Thyroid gland (tissue), 4 donors: ENCODE measurements around the gene DCP2. TPM values are rescaled to one million over a fixed set of nuclear protein-coding genes. Genes with fewer than 3 reads are reported as not detected.

Source experiments
- DNase-seq, 2 donors: peaks; one replicate each; pipeline ENCODE4 v3.0.0-alpha.2; 2019
- H3K27ac ChIP-seq, 3 donors: fragments of 200-600 bp; sonication (generic); 1 replicate in 2 of 3; 2 replicates in 1 of 3; pipeline ENCODE4 v1.5.1; 2016 to 2019; ENCODE audit warnings: mild to moderate bottlenecking in 1 of 3, moderate library complexity in 1 of 3
- H3K27me3 ChIP-seq: fragments of 200-600 bp; sonication (generic); one replicate; pipeline ENCODE4 v1.5.1; 2019
- H3K36me3 ChIP-seq, 2 donors: fragments of 200-600 bp; sonication (generic); one replicate each; pipeline ENCODE4 v1.5.1; 2016 to 2019
- H3K4me1 ChIP-seq, 2 donors: fragments of 200-600 bp; sonication (generic); one replicate each; pipeline ENCODE4 v1.5.1; 2017 to 2019
- H3K4me3 ChIP-seq, 3 donors: fragments of 200-600 bp; sonication (generic); replicated peaks in 1 of 3; 1 replicate in 2 of 3; 2 replicates in 1 of 3; pipeline ENCODE4 v1.5.1; 2016; ENCODE audit warnings: mild to moderate bottlenecking in 1 of 3
- H3K9me3 ChIP-seq: fragments of 200-600 bp; sonication (generic); one replicate; pipeline ENCODE4 v1.5.1; 2017
- CTCF ChIP-seq, 6 experiments: fragments of 200-600 bp in 3 of 6; fragments of 450-650 bp in 3 of 6; sonication (generic) in 3 of 6; IDR thresholded peaks; one replicate each; pipeline ENCODE4 v1.5.1; 2016 to 2019; ENCODE audit warnings: antibody characterized with exemption in 6 of 6, mild to moderate bottlenecking in 2 of 6, inconsistent platforms in 1 of 6, moderate library complexity in 1 of 6
- POLR2A ChIP-seq, 2 donors: fragments of 450-650 bp; IDR thresholded peaks; one replicate each; pipeline ENCODE4 v1.6.1; 2017; ENCODE audit warnings: antibody characterized with exemption in 2 of 2, mild to moderate bottlenecking in 2 of 2, moderate library complexity in 1 of 2
- WGBS, 2 donors: methylation state at CpG; one replicate each; pipeline ENCODE4 v1.1.5; 2017; 5-methylcytosine and 5-hydroxymethylcytosine counted together
- intact Hi-C: fragments of 100-400 bp; cut with DNase I; formaldehyde crosslinking; loops from one replicate; pipeline ENCODE4 v1.15.1; 2023
- total RNA-seq, 4 donors: library from RNA; depleted of rRNA; stranded (reverse); fragments of >200 nt; gene quantifications; one replicate each; pipeline ENCODE4 v1.2.3, GENCODE V29; 2016

DCP2 gene
- total RNA-seq, 4 donors from 2014 or later: 26.2 to 34.5 (median 27.5) TPM

GRCh38 chr5:113025596-113025995, 49.0 kb downstream of the DCP2 start:
- TF ChIP-seq CTCF (IDR thresholded peaks at IDR 0.05) (no peak), POLR2A (IDR thresholded peaks at IDR 0.05) (no peak)
- Histone ChIP-seq H3K27me3 (no peaks in the 10 kb centered on the region), H3K36me3 (peaks cover 9 to 12% of the 10 kb centered on the region in 2 donors), H3K4me3 (no peak overlapping the region), H3K27ac (no peak overlapping the region), H3K4me1 (no peaks in the 10 kb centered on the region), H3K9me3 (no peaks in the 10 kb centered on the region)
- intact Hi-C loops: no loop called here
- 96 to 98% methylated on average over 4 of the region's 4 CpGs for WGBS, 2 donors
- no peak for DNase-seq

DNA sequence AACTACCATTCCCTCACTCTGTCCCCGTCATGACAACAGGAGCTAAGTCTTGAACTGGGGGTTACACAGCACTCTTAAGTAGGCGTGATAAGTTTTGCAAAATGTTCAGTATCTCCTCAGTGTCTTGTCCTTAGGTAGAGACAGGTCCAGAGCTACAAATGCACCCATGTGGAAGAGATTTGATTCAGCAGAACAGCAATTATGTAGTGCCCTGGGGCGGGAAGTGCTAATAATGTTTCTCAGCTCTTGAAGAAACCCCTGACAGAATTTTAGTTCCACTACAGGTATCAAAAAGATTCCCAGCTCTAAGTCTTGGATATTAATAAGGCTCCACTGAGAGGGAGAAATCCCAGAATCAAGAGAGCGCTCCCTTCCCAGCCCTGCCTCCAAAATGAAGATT, 49.6 kb downstream of the DCP2 start:
- H3K4me3 ChIP-seq: no peak overlapping the region
- TF ChIP-seq POLR2A (IDR thresholded peaks at IDR 0.05) (no peak), CTCF (IDR thresholded peaks at IDR 0.05) (no peak)
- no peaks in the 10 kb centered on the region for H3K4me1 ChIP-seq
- no peak overlapping the region for H3K27ac ChIP-seq
- H3K9me3 ChIP-seq: no peaks in the 10 kb centered on the region
- WGBS, 2 donors: 94 to 95% methylated on average over 4 of the region's 4 CpGs
- no peak for DNase-seq
- intact Hi-C loops: no loop called here
- H3K27me3 ChIP-seq: no peaks in the 10 kb centered on the region
- peaks cover 9 to 12% of the 10 kb centered on the region in 2 donors for H3K36me3 ChIP-seq

- Histone ChIP-seq H3K4me3 (no peak overlapping the region), H3K4me1 (no peaks in the 10 kb centered on the region), H3K9me3 (no peaks in the 10 kb centered on the region), H3K27ac (no peak overlapping the region), H3K36me3 (peaks cover 9 to 12% of the 10 kb centered on the region in 2 donors), H3K27me3 (no peaks in the 10 kb centered on the region)
- intact Hi-C loops: no loop called here
- TF ChIP-seq CTCF (IDR thresholded peaks at IDR 0.05) (no peak), POLR2A (IDR thresholded peaks at IDR 0.05) (no peak)
- 90 to 91% methylated on average over 8 of the region's 8 CpGs for WGBS, 2 donors
- no peak for DNase-seq
These were observed 50.4 kb downstream of the DCP2 start for GRCh38 chr5:113027015-113027414.

GRCh38 chr5:113027431-113027830, 50.8 kb downstream of the DCP2 start:
- H3K4me3 ChIP-seq: no peak overlapping the region
- H3K9me3 ChIP-seq: no peaks in the 10 kb centered on the region
- H3K27me3 ChIP-seq: no peaks in the 10 kb centered on the region
- 93 to 94% methylated on average over 5 of the region's 5 CpGs for WGBS, 2 donors
- TF ChIP-seq CTCF (IDR thresholded peaks at IDR 0.05): no peak
- TF ChIP-seq POLR2A (IDR thresholded peaks at IDR 0.05): no peak
- peaks cover 9 to 12% of the 10 kb centered on the region in 2 donors for H3K36me3 ChIP-seq
- no peaks in the 10 kb centered on the region for H3K4me1 ChIP-seq
- intact Hi-C loops: no loop called here
- no peak for DNase-seq
- H3K27ac ChIP-seq: no peak overlapping the region

GRCh38 chr5:113029614-113030013, 53.0 kb downstream of the DCP2 start:
- 82 to 94% methylated on average over 6 of the region's 6 CpGs for WGBS, 2 donors
- H3K4me3 ChIP-seq: no peak overlapping the region
- intact Hi-C loops: no loop called here
- TF ChIP-seq POLR2A (IDR thresholded peaks at IDR 0.05) (no peak), CTCF (IDR thresholded peaks at IDR 0.05) (no peak)
- H3K27ac ChIP-seq: no peak overlapping the region
- H3K4me1 ChIP-seq: peaks cover 0 to 4% of the 10 kb centered on the region in 2 donors
- H3K9me3 ChIP-seq: no peaks in the 10 kb centered on the region
- H3K36me3 ChIP-seq: peaks cover 9 to 12% of the 10 kb centered on the region in 2 donors
- no peak for DNase-seq
- H3K27me3 ChIP-seq: no peaks in the 10 kb centered on the region
